VCaP (cell line): ENCODE data around the gene RERE.

ENCODE experiments used
- H3K27ac ChIP-seq: fragments of 450-650 bp; 2 replicates; pipeline ENCODE4 v1.5.1; 2017
- CTCF ChIP-seq: fragments of 450-650 bp; conservative IDR thresholded peaks from 2 replicates; pipeline ENCODE4 v1.5.1; 2017; ENCODE audit warnings: mild to moderate bottlenecking, moderate library complexity

RERE gene

GRCh38 chr1:8378981-8379470 is 438.4 kb downstream of the RERE start:
- TF ChIP-seq CTCF, result no peak
- H3K27ac ChIP-seq, result peak overlapping the region; percentile 45

- H3K27ac ChIP-seq, result peak overlapping the region; percentile 45
- no peak for TF ChIP-seq CTCF
These were observed 439.3 kb downstream of the RERE start for GRCh38 chr1:8378178-8378577.

GRCh38 chr1:8377271-8377981 is 440.0 kb downstream of the RERE start:
- peak overlapping the region; percentile 45 for H3K27ac ChIP-seq

GRCh38 chr1:8376358-8376840 is 441.0 kb downstream of the RERE start:
- H3K27ac ChIP-seq, result peak overlapping the region; percentile 45
- TF ChIP-seq CTCF, result no peak

More at GRCh38 chr1:8377271-8377981, 440.0 kb downstream of the RERE start:
- no peak for TF ChIP-seq CTCF

GRCh38 chr1:8374812-8375211 is 442.6 kb downstream of the RERE start:
- peak overlapping the region; percentile 60 for H3K27ac ChIP-seq
- TF ChIP-seq CTCF, result peak; percentile 78

- peak overlapping the region; percentile 60 for H3K27ac ChIP-seq
- no peak for TF ChIP-seq CTCF
These were observed 443.1 kb downstream of the RERE start for GRCh38 chr1:8374356-8374755.

GRCh38 chr1:8373581-8374241 is 443.7 kb downstream of the RERE start:
- no peak for TF ChIP-seq CTCF
- H3K27ac ChIP-seq, result peak overlapping the region; percentile 60
